HG02678 (cell line): ENCODE results near the gene COASY.

Experiments used
- ATAC-seq: cut with Tn5 transposase; IDR thresholded peaks from one replicate; pipeline ENCODE4 v1.9.1; 2021; ENCODE audit warnings: mild to moderate bottlenecking, moderate library complexity; ENCODE audit not compliant: unreplicated experiment

COASY gene

DNA sequence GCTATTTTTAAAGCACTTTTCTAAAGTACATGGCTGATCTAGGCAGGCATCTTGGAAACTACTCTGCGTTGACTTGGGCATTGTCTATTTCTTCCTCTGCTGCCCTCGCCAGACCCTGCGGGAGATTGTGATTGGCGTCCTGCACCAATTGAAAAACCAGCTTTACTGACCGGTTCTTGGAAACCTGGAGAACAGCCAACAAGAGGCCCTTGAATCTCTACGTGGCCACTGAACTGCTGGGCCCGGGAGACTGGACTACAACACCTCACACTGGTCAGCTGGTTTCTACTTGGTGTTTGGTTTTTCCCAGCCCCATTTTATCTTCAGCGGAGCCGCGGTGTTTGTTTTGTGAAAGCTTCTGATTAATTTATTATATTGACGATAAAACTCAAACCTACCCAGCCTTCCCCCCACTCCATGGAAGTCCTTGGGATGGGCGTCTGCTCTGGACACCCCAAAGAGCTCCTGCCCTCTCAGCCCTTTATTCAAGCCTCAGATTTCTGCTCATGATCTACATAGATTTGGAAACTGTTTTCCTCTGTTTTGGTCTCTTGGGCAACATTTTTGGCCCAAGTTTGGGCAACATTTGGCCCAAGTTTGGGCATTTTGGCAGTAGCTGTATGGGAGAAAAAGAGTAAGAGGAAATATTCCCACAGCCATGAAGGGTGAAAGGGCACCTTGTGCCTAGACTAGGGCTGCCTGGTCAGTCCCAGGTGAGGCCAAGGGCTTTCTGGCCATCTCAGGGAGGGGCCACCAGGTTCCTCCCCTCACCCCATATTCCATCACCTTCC lies 9.7 kb downstream of the COASY start:
- ATAC-seq = no peak

DNA sequence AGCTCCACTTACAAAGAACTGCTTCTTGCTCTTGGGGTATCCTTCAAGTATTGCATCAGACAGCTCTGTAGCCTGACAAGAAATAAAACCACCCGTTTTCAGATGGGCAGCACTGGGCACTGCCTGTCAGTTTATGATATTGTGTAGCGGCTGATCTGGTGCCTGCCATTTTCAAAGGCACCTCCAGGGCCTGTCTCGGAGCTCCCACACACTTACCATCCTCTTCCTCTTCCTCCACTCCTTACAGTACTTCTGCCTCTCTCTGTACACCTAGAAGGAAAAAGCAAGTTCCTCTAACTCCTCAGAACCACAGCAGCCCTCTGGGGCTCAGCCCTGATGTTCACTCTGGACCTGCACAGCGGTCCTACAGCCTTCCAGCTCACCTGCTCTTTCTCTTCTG lies 11.1 kb downstream of the COASY start:
- no peak for ATAC-seq

DNA sequence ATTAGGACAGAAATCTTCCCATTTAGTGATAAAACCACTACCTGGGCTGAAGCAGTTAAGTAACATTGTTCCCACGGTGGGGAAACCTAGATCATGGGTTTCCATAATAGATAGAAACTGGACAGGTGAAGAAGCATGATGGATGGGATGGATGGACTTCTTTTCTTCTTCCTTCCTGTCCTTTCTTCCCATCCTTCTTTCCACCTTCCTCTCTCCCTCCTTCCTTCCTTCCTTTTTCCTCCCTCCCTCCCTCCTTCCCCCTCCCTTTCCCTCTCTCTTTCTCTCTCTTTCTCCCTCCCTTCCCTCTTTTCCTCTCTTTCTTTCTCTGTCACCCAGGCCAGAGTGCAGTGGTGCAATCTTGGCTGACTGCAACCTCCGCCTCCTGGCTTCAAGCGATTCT lies 12.5 kb downstream of the COASY start:
- ATAC-seq = no peak

DNA sequence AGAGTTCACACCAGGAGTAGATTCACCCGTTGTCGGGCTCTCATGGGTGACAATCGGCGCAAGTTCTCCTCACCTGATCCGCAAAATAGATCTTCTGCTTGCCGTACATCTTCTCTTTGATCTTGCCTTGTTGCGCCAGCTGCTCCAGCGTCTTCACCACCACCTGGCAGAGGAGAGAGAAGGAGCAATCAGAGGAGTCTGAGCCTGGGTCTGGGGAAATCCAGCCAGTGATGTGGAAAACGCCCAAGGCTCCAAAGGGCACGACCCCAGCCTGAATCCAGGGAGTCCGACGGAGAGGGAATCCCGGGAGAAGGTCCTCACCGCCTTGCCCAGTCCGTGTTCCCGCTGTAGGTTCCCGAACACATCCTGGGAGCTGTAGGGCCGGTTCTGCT lies 15.2 kb downstream of the COASY start:
- no peak for ATAC-seq

DNA sequence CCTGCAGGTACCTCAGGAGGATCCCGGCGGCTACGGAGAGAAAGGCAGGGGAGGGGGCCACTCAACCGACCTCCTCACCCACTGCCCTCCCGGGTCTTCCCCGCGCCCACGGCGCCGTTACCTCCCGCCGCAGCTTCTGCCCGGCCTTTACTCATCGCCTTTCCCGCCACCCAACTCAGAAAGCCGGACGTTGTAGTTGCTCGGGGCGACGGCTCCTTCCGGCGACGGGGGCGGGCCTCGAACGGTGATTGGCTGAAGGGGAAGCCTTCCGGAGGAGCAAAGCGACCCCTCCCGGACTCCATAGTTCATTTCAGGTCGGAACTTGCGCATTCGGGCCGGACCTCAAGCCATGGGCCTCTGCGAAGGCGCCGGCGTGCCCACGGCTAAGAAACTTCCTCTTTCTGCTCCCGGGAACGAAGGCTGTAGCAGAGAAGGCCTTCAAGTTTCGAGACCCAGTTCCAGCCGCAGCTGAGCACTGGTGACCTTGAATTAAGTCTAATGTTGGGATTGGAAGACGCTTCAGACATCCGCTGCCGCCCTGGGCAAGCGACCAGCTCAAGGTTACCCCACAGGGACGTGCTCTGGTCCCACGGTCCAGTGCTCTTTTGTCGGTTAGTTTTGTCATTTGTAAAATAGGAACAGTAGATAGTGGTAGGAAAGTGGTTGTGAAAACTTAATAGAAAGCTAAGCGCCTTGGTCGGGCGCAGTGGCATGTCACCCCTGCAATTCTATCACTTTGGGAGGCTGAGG lies 15.8 kb downstream of the COASY start, which contains the start of gene PSMC3IP:
PSMC3IP (minus strand) TSS at position 198 of the 750 bp plus-strand sequence; CDS start at position 155, 43 bp downstream.
- ATAC-seq = peak; percentile 72

DNA sequence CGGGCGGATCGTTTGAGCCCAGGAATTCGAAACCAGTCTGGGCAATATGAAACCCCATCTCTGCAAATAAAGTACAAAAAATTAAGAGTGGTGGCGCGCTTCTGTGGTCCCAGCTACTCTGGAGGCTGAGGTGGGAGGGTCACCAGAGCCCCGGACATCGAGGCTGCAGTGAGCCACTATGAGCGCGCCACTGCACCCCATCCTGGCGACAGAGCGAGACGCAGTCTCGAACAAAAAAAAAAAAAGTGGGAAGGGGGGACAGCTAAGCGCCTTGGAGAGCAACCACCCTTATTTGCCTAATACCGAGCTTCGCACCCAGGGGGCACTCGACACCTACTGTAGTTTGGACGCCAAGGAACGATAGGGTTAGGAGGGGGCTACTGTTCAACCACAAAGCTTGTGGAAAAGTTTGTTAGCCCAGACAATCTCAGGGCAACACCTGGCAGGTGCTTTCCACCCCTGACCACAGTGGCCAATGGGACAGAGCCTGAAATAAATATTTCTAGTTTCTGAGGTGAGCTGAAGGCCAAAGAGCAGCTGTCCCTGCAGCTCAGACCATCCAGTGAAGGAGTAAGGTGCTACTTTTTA lies 16.4 kb downstream of the COASY start:
- peak; percentile 65 for ATAC-seq

DNA sequence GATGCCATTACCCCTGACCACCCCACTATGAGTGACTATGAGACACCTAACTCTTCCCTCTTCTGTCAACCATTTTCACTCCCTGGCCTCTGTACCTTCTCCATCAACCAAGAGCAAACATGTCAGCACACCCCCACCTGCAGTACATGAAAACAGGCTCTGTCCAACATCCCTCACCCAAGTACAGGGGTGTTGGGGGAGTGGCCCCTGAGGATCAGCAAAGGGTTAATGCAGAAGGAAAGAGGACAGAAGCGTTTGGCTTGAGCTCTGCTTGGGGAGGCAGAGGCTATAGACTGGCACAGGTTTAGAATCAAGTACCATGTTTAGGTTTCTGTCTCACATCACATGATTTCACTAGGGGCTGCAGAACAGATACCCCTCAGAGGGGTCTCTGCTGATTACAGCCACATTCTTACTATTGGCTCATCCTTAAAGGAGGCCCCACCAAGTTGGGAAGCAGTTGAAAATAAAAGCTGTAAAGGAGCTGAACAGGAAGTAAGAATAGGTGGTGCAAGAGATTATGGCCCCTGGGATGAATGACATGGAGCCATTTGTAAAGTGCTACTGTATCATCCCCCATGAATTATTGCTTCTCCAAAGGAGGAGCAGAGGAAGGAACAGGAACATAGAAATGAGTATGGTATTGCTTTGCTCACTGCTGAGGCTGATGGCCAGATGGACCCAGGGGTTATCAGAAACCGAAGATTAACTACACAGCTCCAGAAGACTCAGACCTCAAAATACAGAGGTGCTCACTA lies 18.0 kb downstream of the COASY start:
- ATAC-seq = no peak

DNA sequence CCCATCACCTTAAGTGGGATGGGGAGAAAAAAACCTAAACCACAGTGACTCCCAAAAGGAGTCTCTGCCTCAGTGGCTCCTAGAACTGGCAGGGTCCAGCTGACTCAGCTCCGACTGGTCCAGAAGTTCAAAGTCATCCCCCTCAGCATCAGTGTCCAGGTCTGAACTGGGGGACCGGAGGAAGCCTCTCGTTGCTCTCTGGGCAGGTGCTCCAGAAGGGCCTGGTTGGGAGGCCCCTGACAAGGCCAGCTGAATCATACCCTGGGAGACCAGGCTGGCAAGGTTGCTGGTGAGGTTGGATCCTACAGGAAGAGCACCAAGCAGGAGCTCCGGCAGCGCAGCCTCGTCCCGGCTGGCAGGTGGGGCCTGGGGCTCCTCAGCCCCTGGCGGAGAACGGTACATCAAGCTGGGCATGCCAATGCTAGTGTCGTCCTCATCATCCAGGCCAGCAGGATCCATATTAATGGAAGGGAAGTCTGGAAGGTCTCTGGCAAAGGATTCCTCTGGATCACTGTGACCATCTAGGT lies 19.9 kb downstream of the COASY start:
- no peak for ATAC-seq

DNA sequence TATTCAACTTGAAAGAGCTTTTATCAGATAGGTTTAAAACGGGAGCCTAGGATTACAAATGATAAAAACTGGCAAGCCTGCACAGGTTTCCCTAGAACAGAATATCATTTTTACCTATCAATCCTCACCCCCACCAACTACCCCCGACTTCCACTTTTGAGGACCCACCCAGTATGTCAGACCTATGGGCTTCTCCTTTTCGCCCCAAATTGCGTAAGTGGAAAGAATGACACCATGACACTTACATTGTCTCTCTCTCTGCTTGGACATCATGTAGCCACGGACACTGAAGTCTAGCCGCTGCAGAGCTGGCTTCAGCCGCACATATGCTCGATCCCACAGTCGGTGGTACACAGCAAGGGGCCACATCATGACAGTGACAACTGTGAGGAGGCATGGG lies 22.9 kb downstream of the COASY start:
- ATAC-seq = no peak

DNA sequence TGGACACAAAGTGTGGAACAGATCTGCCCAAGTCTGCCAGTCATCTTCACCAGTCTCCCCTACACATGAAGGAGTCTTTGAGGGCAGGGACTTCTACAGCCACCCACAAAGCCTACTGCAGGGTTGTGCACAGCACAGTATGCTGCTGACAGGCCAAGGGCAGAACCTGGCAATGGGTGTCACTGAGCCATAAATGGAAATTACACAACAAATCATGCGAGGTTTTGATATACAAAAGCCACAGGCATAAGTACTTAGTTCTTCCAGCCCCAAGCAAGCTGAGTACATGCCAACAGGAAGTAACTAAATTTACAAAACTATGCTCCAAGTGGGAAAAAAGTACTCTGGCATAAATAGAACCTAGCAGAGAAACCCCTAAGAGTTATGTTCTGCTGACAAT lies 23.4 kb downstream of the COASY start:
- no peak for ATAC-seq

DNA sequence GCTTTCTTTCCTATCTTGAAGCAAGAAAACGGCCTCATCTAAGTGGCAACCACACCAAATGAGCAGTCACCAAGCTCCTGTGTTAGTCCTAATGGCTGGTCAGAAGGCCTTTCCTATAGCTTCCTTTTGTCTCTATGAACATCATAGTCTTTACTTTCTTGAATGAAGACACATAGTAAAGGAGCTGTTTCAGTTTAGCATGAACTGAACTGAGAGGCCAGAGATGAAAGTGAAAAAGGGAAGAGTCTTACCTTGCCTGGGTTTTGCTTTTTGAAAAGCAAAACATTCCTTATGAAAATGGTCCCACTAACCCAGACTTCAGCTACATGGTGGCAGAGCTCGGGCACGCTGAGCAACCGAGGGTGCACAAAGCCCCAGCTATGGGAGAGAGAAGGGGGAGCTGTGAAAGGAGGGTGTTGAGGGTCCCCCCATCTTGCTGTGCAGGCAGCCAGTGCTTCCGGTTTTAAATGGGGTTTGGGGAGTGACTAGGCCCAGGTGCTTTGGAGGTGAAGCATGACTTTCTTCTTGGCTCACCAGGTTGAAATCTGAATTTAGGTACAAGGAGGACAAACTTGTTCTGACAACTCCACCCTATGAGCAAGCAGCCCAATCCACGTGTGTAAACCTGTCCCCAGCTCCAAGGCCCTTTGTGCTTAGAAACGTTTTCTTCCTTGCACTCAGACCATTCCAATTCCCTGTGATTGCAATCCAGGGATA lies 24.7 kb downstream of the COASY start:
- ATAC-seq = peak; percentile 52

DNA sequence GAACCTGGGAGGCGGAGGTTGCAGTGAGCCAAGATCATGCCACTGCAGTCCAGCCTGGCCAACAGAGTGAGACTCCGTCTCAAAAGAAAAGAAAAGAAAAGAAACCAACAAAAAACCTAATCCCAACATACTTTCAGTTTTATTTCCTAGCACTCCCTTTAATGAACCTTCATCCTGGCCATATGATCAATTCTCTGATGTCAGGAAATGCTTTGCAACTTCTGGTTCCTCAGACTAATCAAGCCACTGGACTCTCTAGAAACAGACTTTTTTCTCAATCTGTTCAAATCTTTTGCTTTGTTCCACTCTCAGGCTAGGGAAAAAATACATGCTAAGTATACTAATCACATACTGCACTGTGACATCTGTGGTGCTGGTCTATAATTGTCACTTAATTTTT lies 28.9 kb downstream of the COASY start:
- ATAC-seq = no peak

DNA sequence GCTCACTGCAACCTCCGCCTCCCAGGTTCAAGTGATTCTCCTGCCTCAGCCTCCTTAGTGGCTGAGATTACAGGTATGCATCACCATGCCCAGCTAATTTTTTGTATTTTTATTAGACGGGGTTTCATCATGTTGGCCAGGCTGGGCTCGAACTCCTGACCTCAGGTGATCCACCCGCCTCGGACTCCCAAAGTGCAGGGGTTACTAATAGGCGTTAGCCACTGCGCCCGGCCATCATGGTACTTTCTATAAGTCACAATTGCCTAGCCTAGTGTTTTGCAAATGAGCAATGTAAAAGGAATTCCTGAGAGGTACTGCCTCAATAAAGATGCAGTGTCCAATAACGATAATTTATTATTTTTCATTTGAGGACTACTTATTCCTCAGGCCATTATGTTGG lies 29.5 kb downstream of the COASY start:
- ATAC-seq = no peak

DNA sequence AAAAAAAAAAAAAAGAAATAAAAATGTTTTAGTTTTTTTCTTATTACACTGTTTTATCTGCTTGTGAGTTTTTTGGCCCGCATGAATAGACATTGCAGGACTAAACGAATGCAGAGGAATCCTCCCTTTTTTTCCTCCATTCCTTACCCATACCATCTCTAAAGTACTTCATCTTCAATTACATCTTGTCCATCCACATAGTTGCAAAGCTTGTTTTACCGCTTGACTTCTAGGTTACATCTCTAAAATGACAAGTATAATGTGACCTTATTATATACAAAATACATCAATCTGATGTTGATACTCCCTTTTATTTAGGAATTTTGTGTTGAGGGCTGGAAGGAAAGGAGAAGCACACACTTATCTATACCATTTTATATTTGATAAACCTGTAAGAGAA lies 34.4 kb downstream of the COASY start:
- ATAC-seq = no peak

DNA sequence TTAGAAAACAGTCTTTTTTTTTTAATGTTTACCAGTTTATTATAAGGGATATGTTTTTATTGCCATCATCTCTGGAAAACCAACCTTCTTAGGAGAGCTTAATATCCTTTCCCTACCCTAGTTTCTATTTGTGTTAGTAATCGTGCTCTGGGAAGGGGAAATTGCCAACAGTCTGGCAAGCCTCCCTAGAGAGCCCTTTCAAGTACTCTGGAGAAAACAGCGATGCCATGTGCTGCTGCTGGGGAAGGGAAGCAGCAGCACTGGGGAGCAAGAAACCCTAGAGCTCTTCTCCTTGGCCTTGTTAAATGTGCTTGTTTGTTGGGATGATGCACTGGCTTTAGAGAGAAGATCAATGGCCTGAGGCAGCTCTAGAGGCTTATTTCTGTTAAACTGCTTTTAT lies 37.0 kb downstream of the COASY start:
- no peak for ATAC-seq

DNA sequence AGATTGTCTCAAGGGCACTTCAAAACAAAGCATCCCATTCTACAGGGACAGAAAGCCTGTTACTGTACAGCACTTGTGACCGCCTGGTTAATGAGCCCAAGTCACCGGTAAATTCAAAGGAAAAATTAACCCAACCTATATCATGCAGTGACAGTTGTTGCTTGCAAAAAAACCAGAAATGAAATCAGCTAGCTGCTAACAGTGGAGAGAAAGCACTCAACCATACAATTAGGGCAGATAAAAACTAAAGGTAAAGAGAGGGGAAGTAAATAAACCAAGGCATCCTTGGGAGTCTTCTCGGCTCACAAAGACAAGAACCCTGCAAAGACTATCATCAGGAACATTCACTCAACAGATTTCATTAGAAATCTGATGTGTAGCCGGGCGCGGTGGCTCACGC lies 41.4 kb downstream of the COASY start:
- ATAC-seq = no peak

DNA sequence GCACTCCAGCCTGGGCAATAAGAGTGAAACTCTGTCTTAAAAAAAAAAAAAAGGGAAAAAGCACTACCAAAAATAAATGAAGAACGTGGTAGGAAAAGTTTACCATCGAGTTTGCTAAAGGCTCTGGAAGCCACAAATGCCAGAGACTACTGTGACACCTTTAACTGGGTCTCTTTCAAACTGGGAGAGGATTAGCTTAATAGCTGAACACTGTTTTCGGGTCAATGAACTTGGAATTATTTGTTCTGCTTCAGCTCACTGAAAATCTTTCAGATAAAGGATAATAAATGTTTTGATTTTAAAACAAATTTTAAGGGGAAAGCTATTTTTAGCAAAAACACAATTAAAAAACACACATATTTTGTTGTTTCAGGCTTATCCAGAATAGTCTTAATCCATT lies 45.8 kb downstream of the COASY start:
- ATAC-seq = no peak

DNA sequence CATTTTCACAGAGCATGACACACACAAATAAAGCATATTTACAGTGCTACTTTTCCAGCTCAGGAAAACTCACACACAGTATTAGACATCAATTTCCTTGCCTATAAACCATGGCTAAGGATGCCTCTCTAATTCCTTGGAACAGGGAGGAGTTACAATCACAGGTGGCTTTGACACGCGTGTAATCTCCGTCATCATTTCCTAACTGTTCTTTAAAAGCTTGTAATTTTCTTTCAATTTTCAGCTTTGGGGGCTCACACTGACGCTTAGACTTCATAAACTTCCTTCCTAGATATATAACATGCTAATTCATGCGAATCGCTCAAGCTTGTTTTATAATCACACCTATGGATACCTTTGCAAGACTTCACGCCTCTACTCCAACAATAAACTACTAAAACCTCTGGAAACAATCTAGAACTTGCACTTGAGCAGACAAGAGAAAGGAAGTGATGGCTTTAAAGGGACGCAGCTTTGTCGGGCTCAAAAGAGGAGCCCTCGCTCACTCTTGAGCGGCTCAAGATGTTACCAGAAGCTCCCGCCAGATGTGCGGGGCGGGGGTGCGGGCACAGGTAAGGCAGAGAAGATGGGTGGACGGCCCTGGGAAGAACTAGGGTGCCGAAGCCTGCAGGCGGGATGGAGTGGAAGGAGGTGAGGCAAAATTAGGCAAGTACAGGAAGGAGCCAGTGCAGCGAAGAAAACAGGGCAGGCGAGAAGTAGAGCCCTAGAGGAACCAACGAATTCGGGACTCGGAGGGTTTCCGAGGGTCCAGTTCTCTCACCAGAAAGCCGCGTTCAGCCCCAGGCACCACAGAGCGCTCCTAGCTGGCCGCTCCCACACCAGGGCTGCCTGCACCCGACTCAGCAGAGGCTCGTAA lies 46.6 kb downstream of the COASY start:
- ATAC-seq = no peak

DNA sequence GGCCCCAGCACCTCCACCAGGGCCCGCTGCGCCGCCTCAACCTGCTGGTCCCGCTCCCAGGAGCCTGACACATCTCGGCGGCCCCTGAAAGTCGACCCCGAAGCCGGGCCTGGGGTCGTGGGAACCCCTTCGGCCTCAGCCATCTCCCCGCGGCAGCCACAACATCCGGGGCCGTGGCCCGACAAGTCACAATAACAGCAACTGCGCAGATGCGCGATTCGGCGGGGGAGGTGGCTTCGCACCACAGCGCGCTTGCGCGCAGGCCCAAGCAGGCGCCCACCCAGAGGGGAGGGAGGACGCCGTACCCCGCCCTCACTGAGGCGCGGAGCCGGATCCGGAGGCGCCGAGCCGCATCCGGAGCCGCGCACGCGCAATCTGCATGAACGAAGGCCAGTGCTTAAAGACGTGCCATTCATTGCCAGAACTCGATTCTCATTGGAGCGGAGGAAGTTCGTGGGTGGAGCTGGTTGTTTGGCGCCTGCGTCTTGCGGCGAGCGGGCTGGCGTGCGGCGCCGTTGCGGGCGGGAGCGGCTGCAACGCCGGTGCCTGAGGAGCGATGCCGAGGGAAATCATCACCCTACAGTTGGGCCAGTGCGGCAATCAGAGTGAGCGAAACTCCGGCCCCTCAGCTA lies 47.4 kb downstream of the COASY start, which contains the start of the genes RETREG3 and TUBG1:
RETREG3 (minus strand) TSS at position 193 of the 632 bp plus-strand sequence; CDS start at position 143, 50 bp downstream.
TUBG1 (plus strand) TSS at position 502 of the 632 bp plus-strand sequence; CDS start at position 557, 55 bp downstream.
- peak; percentile 93 for ATAC-seq
